Measurements from ENCODE around the gene E2F8. TPM values are rescaled to one million over a fixed set of nuclear protein-coding genes. Genes with fewer than 3 reads are reported as not detected.

The E2F8 gene
- total and polyA plus RNA-seq, 9 of the 15 experiments (the other 6 are each of a cell fraction or from before 2014, with no cell fraction given): 6.9 to 23.6 (median 12.1) TPM

GRCh38 chr11:19199048-19199447 lies 41.7 kb downstream of the E2F8 start (continued):
- TF ChIP-seq, protein P1, sequence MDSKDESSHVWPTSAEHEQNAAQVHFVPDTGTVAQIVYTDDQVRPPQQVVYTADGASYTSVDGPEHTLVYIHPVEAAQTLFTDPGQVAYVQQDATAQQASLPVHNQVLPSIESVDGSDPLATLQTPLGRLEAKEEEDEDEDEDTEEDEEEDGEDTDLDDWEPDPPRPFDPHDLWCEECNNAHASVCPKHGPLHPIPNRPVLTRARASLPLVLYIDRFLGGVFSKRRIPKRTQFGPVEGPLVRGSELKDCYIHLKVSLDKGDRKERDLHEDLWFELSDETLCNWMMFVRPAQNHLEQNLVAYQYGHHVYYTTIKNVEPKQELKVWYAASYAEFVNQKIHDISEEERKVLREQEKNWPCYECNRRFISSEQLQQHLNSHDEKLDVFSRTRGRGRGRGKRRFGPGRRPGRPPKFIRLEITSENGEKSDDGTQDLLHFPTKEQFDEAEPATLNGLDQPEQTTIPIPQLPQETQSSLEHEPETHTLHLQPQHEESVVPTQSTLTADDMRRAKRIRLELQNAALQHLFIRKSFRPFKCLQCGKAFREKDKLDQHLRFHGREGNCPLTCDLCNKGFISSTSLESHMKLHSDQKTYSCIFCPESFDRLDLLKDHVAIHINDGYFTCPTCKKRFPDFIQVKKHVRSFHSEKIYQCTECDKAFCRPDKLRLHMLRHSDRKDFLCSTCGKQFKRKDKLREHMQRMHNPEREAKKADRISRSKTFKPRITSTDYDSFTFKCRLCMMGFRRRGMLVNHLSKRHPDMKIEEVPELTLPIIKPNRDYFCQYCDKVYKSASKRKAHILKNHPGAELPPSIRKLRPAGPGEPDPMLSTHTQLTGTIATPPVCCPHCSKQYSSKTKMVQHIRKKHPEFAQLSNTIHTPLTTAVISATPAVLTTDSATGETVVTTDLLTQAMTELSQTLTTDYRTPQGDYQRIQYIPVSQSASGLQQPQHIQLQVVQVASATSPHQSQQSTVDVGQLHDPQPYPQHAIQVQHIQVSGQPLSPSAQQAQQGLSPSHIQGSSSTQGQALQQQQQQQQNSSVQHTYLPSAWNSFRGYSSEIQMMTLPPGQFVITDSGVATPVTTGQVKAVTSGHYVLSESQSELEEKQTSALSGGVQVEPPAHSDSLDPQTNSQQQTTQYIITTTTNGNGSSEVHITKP (IDR thresholded peaks at IDR 0.05; ENCODE audit: partially characterized antibody): no peak
- TF ChIP-seq TARDBP (IDR thresholded peaks at IDR 0.05): no peak
- TF ChIP-seq EWSR1 (IDR thresholded peaks at IDR 0.05; ENCODE audit: borderline replicate concordance, low read depth, partially characterized antibody): no peak
- no peak for TF ChIP-seq ZBTB8A (IDR thresholded peaks at IDR 0.05; ENCODE audit: partially characterized antibody)
- TF ChIP-seq SNAPC5 (CRISPR knock-in tag; IDR thresholded peaks at IDR 0.05): no peak
- TF ChIP-seq ZNF79 (CRISPR knock-in tag; IDR thresholded peaks at IDR 0.05; ENCODE audit: low read depth): no peak
- TF ChIP-seq ZNF830 (CRISPR knock-in tag; IDR thresholded peaks at IDR 0.05): no peak
- TF ChIP-seq HNRNPH1 (optimal IDR thresholded peaks at IDR 0.05; ENCODE audit: low read depth, low read length): no peak
- no peak for TF ChIP-seq ID3 (CRISPR knock-in tag; IDR thresholded peaks at IDR 0.05)
- no peak for TF ChIP-seq ID3 (tag; IDR thresholded peaks at IDR 0.05)
- TF ChIP-seq, protein P2, sequence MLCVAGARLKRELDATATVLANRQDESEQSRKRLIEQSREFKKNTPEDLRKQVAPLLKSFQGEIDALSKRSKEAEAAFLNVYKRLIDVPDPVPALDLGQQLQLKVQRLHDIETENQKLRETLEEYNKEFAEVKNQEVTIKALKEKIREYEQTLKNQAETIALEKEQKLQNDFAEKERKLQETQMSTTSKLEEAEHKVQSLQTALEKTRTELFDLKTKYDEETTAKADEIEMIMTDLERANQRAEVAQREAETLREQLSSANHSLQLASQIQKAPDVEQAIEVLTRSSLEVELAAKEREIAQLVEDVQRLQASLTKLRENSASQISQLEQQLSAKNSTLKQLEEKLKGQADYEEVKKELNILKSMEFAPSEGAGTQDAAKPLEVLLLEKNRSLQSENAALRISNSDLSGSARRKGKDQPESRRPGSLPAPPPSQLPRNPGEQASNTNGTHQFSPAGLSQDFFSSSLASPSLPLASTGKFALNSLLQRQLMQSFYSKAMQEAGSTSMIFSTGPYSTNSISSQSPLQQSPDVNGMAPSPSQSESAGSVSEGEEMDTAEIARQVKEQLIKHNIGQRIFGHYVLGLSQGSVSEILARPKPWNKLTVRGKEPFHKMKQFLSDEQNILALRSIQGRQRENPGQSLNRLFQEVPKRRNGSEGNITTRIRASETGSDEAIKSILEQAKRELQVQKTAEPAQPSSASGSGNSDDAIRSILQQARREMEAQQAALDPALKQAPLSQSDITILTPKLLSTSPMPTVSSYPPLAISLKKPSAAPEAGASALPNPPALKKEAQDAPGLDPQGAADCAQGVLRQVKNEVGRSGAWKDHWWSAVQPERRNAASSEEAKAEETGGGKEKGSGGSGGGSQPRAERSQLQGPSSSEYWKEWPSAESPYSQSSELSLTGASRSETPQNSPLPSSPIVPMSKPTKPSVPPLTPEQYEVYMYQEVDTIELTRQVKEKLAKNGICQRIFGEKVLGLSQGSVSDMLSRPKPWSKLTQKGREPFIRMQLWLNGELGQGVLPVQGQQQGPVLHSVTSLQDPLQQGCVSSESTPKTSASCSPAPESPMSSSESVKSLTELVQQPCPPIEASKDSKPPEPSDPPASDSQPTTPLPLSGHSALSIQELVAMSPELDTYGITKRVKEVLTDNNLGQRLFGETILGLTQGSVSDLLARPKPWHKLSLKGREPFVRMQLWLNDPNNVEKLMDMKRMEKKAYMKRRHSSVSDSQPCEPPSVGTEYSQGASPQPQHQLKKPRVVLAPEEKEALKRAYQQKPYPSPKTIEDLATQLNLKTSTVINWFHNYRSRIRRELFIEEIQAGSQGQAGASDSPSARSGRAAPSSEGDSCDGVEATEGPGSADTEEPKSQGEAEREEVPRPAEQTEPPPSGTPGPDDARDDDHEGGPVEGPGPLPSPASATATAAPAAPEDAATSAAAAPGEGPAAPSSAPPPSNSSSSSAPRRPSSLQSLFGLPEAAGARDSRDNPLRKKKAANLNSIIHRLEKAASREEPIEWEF (CRISPR knock-in tag; IDR thresholded peaks at IDR 0.05): no peak
- TF ChIP-seq, protein P3, sequence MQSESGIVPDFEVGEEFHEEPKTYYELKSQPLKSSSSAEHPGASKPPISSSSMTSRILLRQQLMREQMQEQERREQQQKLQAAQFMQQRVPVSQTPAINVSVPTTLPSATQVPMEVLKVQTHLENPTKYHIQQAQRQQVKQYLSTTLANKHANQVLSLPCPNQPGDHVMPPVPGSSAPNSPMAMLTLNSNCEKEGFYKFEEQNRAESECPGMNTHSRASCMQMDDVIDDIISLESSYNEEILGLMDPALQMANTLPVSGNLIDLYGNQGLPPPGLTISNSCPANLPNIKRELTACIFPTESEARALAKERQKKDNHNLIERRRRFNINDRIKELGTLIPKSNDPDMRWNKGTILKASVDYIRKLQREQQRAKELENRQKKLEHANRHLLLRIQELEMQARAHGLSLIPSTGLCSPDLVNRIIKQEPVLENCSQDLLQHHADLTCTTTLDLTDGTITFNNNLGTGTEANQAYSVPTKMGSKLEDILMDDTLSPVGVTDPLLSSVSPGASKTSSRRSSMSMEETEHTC (IDR thresholded peaks at IDR 0.05): no peak
- no peak for TF ChIP-seq ETV5 (CRISPR knock-in tag; IDR thresholded peaks at IDR 0.05; ENCODE audit: low read depth)

All from K562 (cell line).